HS-5 (cell line): ENCODE data around the gene VAX1.
"Not testable (repeated sequence)": the region's sequence is repeated elsewhere in the genome, so short reads cannot be mapped to it uniquely, and the experiment has no call there.

Experiments used
- DNase-seq: peaks from one replicate; pipeline ENCODE4 v3.0.0-alpha.2; 2012; ENCODE audit warnings: low read depth

VAX1 gene

GRCh38 chr10:117137911-117138642 lies at the start of gene VAX1:
Gene VAX1, minus strand, starts transcription at chr10:117138270. Its CDS starts 214 bp downstream, at chr10:117138056.
- DNase-seq = no peak

GRCh38 chr10:117186832-117187615 lies 49.0 kb upstream of the VAX1 start:
- peak; percentile 52 for DNase-seq

GRCh38 chr10:117185817-117186216 lies 47.7 kb upstream of the VAX1 start:
- DNase-seq = not testable (repeated sequence)

GRCh38 chr10:117184821-117185220 lies 46.8 kb upstream of the VAX1 start:
- DNase-seq = no peak

GRCh38 chr10:117184296-117184695 lies 46.2 kb upstream of the VAX1 start:
- DNase-seq = no peak

- no peak for DNase-seq
Observed at GRCh38 chr10:117178190-117178589, 40.1 kb upstream of the VAX1 start.

GRCh38 chr10:117175901-117176534 lies 37.9 kb upstream of the VAX1 start:
- DNase-seq = peak; percentile 59

- DNase-seq = no peak
Observed at GRCh38 chr10:117175215-117175900, 37.3 kb upstream of the VAX1 start.

- peak; percentile 58 for DNase-seq
Observed at GRCh38 chr10:117174439-117175214, 36.6 kb upstream of the VAX1 start.

- no peak for DNase-seq
Observed at GRCh38 chr10:117170244-117170643, 32.2 kb upstream of the VAX1 start.

GRCh38 chr10:117169480-117169879 lies 31.4 kb upstream of the VAX1 start:
- DNase-seq = no peak

- DNase-seq = no peak
Observed at GRCh38 chr10:117168729-117169128, 30.7 kb upstream of the VAX1 start.

- DNase-seq = no peak
Observed at GRCh38 chr10:117167789-117168674, 30.0 kb upstream of the VAX1 start.

GRCh38 chr10:117167346-117167788 lies 29.3 kb upstream of the VAX1 start:
- no peak for DNase-seq

- DNase-seq = no peak
Observed at GRCh38 chr10:117166418-117167345, 28.6 kb upstream of the VAX1 start.

- DNase-seq = no peak
Observed at GRCh38 chr10:117165538-117166417, 27.7 kb upstream of the VAX1 start.

GRCh38 chr10:117164592-117165537 lies 26.8 kb upstream of the VAX1 start:
- no peak for DNase-seq
